Naive thymus-derived CD4-positive, alpha-beta T cell (primary cell): ENCODE results near the gene EPN3. TPM values are rescaled to one million over a fixed set of nuclear protein-coding genes. Genes with fewer than 3 reads are reported as not detected.

Experiments used
- ATAC-seq: fragments of 150-1000 bp; cut with Tn5 transposase; 2 replicates; pipeline ENCODE4 v1.10.0; 2021; ENCODE audit warnings: mild to moderate bottlenecking, moderate library complexity
- CTCF ChIA-PET: fragments of 350-600 bp; sonication (Branson Sonifier 250); formaldehyde crosslinking; loops from one replicate; lab custom pipeline; 2021; ENCODE audit warnings: antibody characterized with exemption; lab: Charles Lee
- POLR2A ChIA-PET: fragments of 350-600 bp; sonication (Branson Sonifier 250); formaldehyde crosslinking; loops from one replicate; lab custom pipeline; 2021; ENCODE audit warnings: antibody characterized with exemption, inconsistent platforms; lab: Charles Lee
- DNase-seq, 9 donors: peaks; one replicate each; pipeline versions ENCODE4 v3.0.0 to v3.0.0-alpha.2; 2020 to 2022; ENCODE audit warnings: mixed read lengths in 1 of 9
- H3K27ac ChIP-seq: one replicate; pipeline ENCODE4 v1.7.0; 2013; ENCODE audit warnings: mild to moderate bottlenecking, low read depth, low read length, moderate library complexity
- H3K27me3 ChIP-seq, 2 donors: one replicate each; pipeline ENCODE4 v1.7.0; 2013; ENCODE audit warnings: low read length in 2 of 2, mild to moderate bottlenecking in 2 of 2, moderate library complexity in 2 of 2; ENCODE audit not compliant: control insufficient read depth in 2 of 2, insufficient read depth in 2 of 2
- H3K36me3 ChIP-seq, 3 experiments: 1 replicate in 2 of 3; 2 replicates in 1 of 3; pipeline ENCODE4 v1.7.0; 2013; ENCODE audit warnings: low read length in 3 of 3, mild to moderate bottlenecking in 3 of 3, moderate library complexity in 1 of 3; ENCODE audit not compliant: insufficient read depth in 3 of 3, control insufficient read depth in 2 of 3
- H3K4me1 ChIP-seq, 2 donors: one replicate each; pipeline ENCODE4 v1.7.0; 2013; ENCODE audit warnings: low read length in 2 of 2, mild to moderate bottlenecking in 2 of 2, moderate library complexity in 1 of 2; ENCODE audit not compliant: control insufficient read depth in 2 of 2, insufficient read depth in 2 of 2
- H3K4me3 ChIP-seq: 2 replicates; pipeline ENCODE4 v1.7.0; 2013; ENCODE audit warnings: mild to moderate bottlenecking, low read length
- H3K9me3 ChIP-seq, 3 experiments: 1 replicate in 2 of 3; 2 replicates in 1 of 3; pipeline ENCODE4 v1.7.0; 2013; ENCODE audit warnings: low read length in 3 of 3; ENCODE audit not compliant: control insufficient read depth in 2 of 3
- H3K27ac Mint-ChIP-seq, 9 donors: one replicate each; pipeline ENCODE4 v1.8.0; 2020 to 2022; ENCODE audit warnings: mixed read lengths in 9 of 9, mild to moderate bottlenecking in 8 of 9, moderate library complexity in 5 of 9, inconsistent platforms in 2 of 9
- H3K27me3 Mint-ChIP-seq, 5 donors: one replicate each; pipeline ENCODE4 v1.8.0; 2021 to 2022; ENCODE audit warnings: mixed read lengths in 5 of 5, mild to moderate bottlenecking in 1 of 5
- H3K36me3 Mint-ChIP-seq, 5 donors: one replicate each; pipeline ENCODE4 v1.8.0; 2020 to 2022; ENCODE audit warnings: mixed read lengths in 5 of 5, mild to moderate bottlenecking in 3 of 5, inconsistent platforms in 1 of 5
- H3K4me1 Mint-ChIP-seq, 7 donors: one replicate each; pipeline ENCODE4 v1.8.0; 2020 to 2022; ENCODE audit warnings: mixed read lengths in 7 of 7, mild to moderate bottlenecking in 3 of 7, inconsistent platforms in 1 of 7
- H3K4me3 Mint-ChIP-seq, 10 donors: one replicate each; pipeline ENCODE4 v1.8.0; 2020 to 2022; ENCODE audit warnings: mild to moderate bottlenecking in 10 of 10, mixed read lengths in 10 of 10, moderate library complexity in 6 of 10, inconsistent platforms in 2 of 10
- H3K9me3 Mint-ChIP-seq, 11 donors: one replicate each; pipeline ENCODE4 v1.8.0; 2020 to 2022; ENCODE audit warnings: mixed read lengths in 11 of 11, mild to moderate bottlenecking in 4 of 11, inconsistent platforms in 1 of 11, moderate library complexity in 1 of 11
- intact Hi-C, 2 donors: fragments of 100-400 bp; cut with micrococcal nuclease; formaldehyde crosslinking; loops; one replicate each; pipeline ENCODE4 v1.15.1; 2023
- polyA plus RNA-seq, 2 donors: library from polyadenylated mRNA; unstranded; fragments of 300-500 nt; fragmentation: Illumina TruSeq; gene quantifications; one replicate each; pipeline ENCODE4 v1.2.3, GENCODE V29; 2021
- total RNA-seq, 6 experiments: library from RNA in 5 of 6; stranded (reverse) in 5 of 6; gene quantifications; 1 replicate in 5 of 6; 2 replicates in 1 of 6; pipeline ENCODE4 v1.2.3 and lab custom pipeline; 2021 to 2026

The EPN3 gene
- total and polyA plus RNA-seq, 7 experiments from 2014 or later: not detected

- peaks cover 0 to 7% (median 0%) of the 10 kb centered on the region in 5 donors for H3K27me3 Mint-ChIP-seq
- no peaks in the 10 kb centered on the region for H3K27me3 ChIP-seq
- intact Hi-C loops: no loop called here
- no peak overlapping the region for H3K27ac ChIP-seq
- H3K9me3 Mint-ChIP-seq: no peaks in the 10 kb centered on the region
- no peaks in the 10 kb centered on the region for H3K36me3 ChIP-seq
- POLR2A ChIA-PET: no interaction called here
- H3K4me1 Mint-ChIP-seq: peaks cover 0 to 12% (median 6%) of the 10 kb centered on the region in 7 donors
- H3K9me3 ChIP-seq: no peaks in the 10 kb centered on the region
- no peak for DNase-seq
- H3K4me3 ChIP-seq: no peak overlapping the region
- H3K4me3 Mint-ChIP-seq: no peak overlapping the region
- CTCF ChIA-PET: interaction anchor here (0.7 to 0.8 kb wide), 2 partner anchors 12 to 20 kb away, joined by 3 read pairs; no protein-coding TSS in a partner anchor
- no peaks in the 10 kb centered on the region for H3K36me3 Mint-ChIP-seq
- H3K4me1 ChIP-seq: peaks cover 0 to 2% of the 10 kb centered on the region in 2 donors
- no peak for ATAC-seq
- H3K27ac Mint-ChIP-seq: no peak overlapping the region
These were observed 33.3 kb upstream of the EPN3 start for GRCh38 chr17:50499270-50499669.

GRCh38 chr17:50499721-50500120 lies 32.8 kb upstream of the EPN3 start:
- H3K4me3 Mint-ChIP-seq: no peak overlapping the region
- ATAC-seq (no peak), DNase-seq (no peak)
- POLR2A ChIA-PET: interaction anchor here (1.5 kb wide), 1 partner anchor 20 kb away, joined by 3 read pairs; no protein-coding TSS in a partner anchor
- no peak overlapping the region for H3K27ac ChIP-seq
- no peaks in the 10 kb centered on the region for H3K36me3 Mint-ChIP-seq
- H3K27ac Mint-ChIP-seq: no peak overlapping the region
- no peak overlapping the region for H3K4me3 ChIP-seq
- CTCF ChIA-PET: interaction anchor here (0.7 to 2.3 kb wide), 2 partner anchors 12 to 18 kb away, joined by 3 to 7 read pairs; no protein-coding TSS in a partner anchor
- H3K9me3 Mint-ChIP-seq: no peaks in the 10 kb centered on the region
- H3K9me3 ChIP-seq: no peaks in the 10 kb centered on the region
- H3K27me3 Mint-ChIP-seq: peaks cover 0 to 7% (median 0%) of the 10 kb centered on the region in 5 donors
- peaks cover 0 to 16% (median 10%) of the 10 kb centered on the region in 7 donors for H3K4me1 Mint-ChIP-seq
- H3K27me3 ChIP-seq: no peaks in the 10 kb centered on the region
- peaks cover 0 to 7% of the 10 kb centered on the region in 2 donors for H3K4me1 ChIP-seq
- H3K36me3 ChIP-seq: no peaks in the 10 kb centered on the region
- intact Hi-C loops: no loop called here

- H3K27me3 Mint-ChIP-seq: peaks cover 0 to 3% (median 0%) of the 10 kb centered on the region in 5 donors
- Histone ChIP-seq H3K4me1 (peaks cover 0 to 8% of the 10 kb centered on the region in 2 donors), H3K27ac (no peak overlapping the region), H3K4me3 (no peak overlapping the region), H3K36me3 (no peaks in the 10 kb centered on the region), H3K9me3 (no peaks in the 10 kb centered on the region), H3K27me3 (no peaks in the 10 kb centered on the region)
- no peak overlapping the region for H3K4me3 Mint-ChIP-seq
- DNase-seq: peak in 1 of 9 donors; percentile 18
- POLR2A ChIA-PET: interaction anchor here (0.9 to 1.5 kb wide), 3 partner anchors 8 to 21 kb away, joined by 3 to 5 read pairs (median 3); no protein-coding TSS in a partner anchor
- peaks cover 0 to 23% (median 13%) of the 10 kb centered on the region in 7 donors for H3K4me1 Mint-ChIP-seq
- H3K36me3 Mint-ChIP-seq: no peaks in the 10 kb centered on the region
- intact Hi-C loops: loop anchor here in 1 of 2 donors (1.0 kb wide), 2 partner anchors 23 to 139 kb away; partner anchors contain the start of gene RSAD1
- CTCF ChIA-PET: interaction anchor here (0.6 to 2.5 kb wide), 5 partner anchors 16 to 55 kb away, joined by 3 to 13 read pairs (median 7); partner anchors contain the start of gene RSAD1
- no peaks in the 10 kb centered on the region for H3K9me3 Mint-ChIP-seq
- ATAC-seq: no peak
- H3K27ac Mint-ChIP-seq: no peak overlapping the region
These were observed 31.5 kb upstream of the EPN3 start for GRCh38 chr17:50501054-50501453.

GRCh38 chr17:50502301-50502990 lies 30.1 kb upstream of the EPN3 start:
- Mint-ChIP-seq H3K4me1 (peaks cover 0 to 24% (median 13%) of the 10 kb centered on the region in 7 donors), H3K4me3 (no peak overlapping the region), H3K9me3 (no peaks in the 10 kb centered on the region), H3K36me3 (no peaks in the 10 kb centered on the region), H3K27me3 (peaks cover 0 to 2% (median 0%) of the 10 kb centered on the region in 5 donors), H3K27ac (peak overlapping the region in 4 of 9 donors; percentile 13 to 79 (median 66))
- DNase-seq (no peak), ATAC-seq (no peak)
- no peak overlapping the region for H3K4me3 ChIP-seq
- H3K36me3 ChIP-seq: no peaks in the 10 kb centered on the region
- H3K27ac ChIP-seq: no peak overlapping the region
- no peaks in the 10 kb centered on the region for H3K9me3 ChIP-seq
- H3K4me1 ChIP-seq: peaks cover 0 to 8% of the 10 kb centered on the region in 2 donors
- ChIA-PET POLR2A (interaction anchor here (0.6 to 0.7 kb wide), 2 partner anchors 19 to 31 kb away, joined by 3 to 4 read pairs; no protein-coding TSS in a partner anchor), CTCF (interaction anchor here (0.6 to 2.5 kb wide), 4 partner anchors 15 to 65 kb away, joined by 4 to 13 read pairs (median 9); partner anchors contain the start of gene RSAD1)
- intact Hi-C loops: no loop called here
- H3K27me3 ChIP-seq: no peaks in the 10 kb centered on the region

- ATAC-seq: no peak
- Histone ChIP-seq H3K9me3 (no peaks in the 10 kb centered on the region), H3K27me3 (no peaks in the 10 kb centered on the region), H3K36me3 (no peaks in the 10 kb centered on the region), H3K27ac (no peak overlapping the region), H3K4me1 (peaks cover 6 to 14% of the 10 kb centered on the region in 2 donors), H3K4me3 (no peak overlapping the region)
- Mint-ChIP-seq H3K27me3 (no peaks in the 10 kb centered on the region), H3K27ac (peak overlapping the region in 3 of 9 donors; percentile 51 to 80 (median 77)), H3K9me3 (no peaks in the 10 kb centered on the region), H3K4me3 (peak overlapping the region in 1 of 10 donors; percentile 2), H3K36me3 (peaks cover 0 to 3% (median 0%) of the 10 kb centered on the region in 5 donors), H3K4me1 (peaks cover 0 to 45% (median 32%) of the 10 kb centered on the region in 7 donors)
- ChIA-PET CTCF (interaction anchor here (0.7 kb wide), 2 partner anchors 14 to 37 kb away, joined by 4 read pairs; partner anchors contain the start of gene CHAD), POLR2A (interaction anchor here (0.6 to 0.9 kb wide), 2 partner anchors 13 to 26 kb away, joined by 3 read pairs; no protein-coding TSS in a partner anchor)
- DNase-seq: no peak
- intact Hi-C loops: no loop called here
These were observed 26.9 kb upstream of the EPN3 start for GRCh38 chr17:50505591-50506130.

GRCh38 chr17:50506298-50506697 lies 26.2 kb upstream of the EPN3 start:
- ATAC-seq (no peak), DNase-seq (no peak)
- ChIA-PET POLR2A (no interaction called here), CTCF (no interaction called here)
- peaks cover 8 to 14% of the 10 kb centered on the region in 2 donors for H3K4me1 ChIP-seq
- peaks cover 0 to 1% (median 0%) of the 10 kb centered on the region in 5 donors for H3K27me3 Mint-ChIP-seq
- peak overlapping the region in 3 of 9 donors; percentile 11 to 80 (median 36) for H3K27ac Mint-ChIP-seq
- no peaks in the 10 kb centered on the region for H3K27me3 ChIP-seq
- no peaks in the 10 kb centered on the region for H3K36me3 ChIP-seq
- H3K9me3 Mint-ChIP-seq: no peaks in the 10 kb centered on the region
- H3K27ac ChIP-seq: no peak overlapping the region
- no peaks in the 10 kb centered on the region for H3K9me3 ChIP-seq
- H3K36me3 Mint-ChIP-seq: peaks cover 0 to 3% (median 0%) of the 10 kb centered on the region in 5 donors
- H3K4me3 Mint-ChIP-seq: peak overlapping the region in 3 of 10 donors; percentile 27 to 45 (median 29)
- H3K4me1 Mint-ChIP-seq: peaks cover 0 to 48% (median 36%) of the 10 kb centered on the region in 7 donors
- H3K4me3 ChIP-seq: no peak overlapping the region
- intact Hi-C loops: no loop called here
